Transverse colon (tissue), 4 donors: Measurements from ENCODE around the gene C1orf159. TPM values are rescaled to one million over a fixed set of nuclear protein-coding genes. Genes with fewer than 3 reads are reported as not detected.

Experiments
- DNase-seq: peaks from one replicate; pipeline ENCODE4 v3.0.0-alpha.2; 2019
- H3K27ac ChIP-seq, 4 donors: fragments of 200-600 bp; sonication (generic); 2 replicates each; pipeline ENCODE4 v1.5.1; 2016 to 2018; ENCODE audit warnings: inconsistent platforms in 4 of 4
- H3K27me3 ChIP-seq: fragments of 200-600 bp; sonication (generic); 2 replicates; pipeline ENCODE4 v1.5.1; 2017; ENCODE audit warnings: inconsistent platforms
- H3K36me3 ChIP-seq, 4 donors: fragments of 200-600 bp; sonication (generic); 2 replicates each; pipeline ENCODE4 v1.5.1; 2017 to 2019; ENCODE audit warnings: inconsistent platforms in 4 of 4
- H3K4me1 ChIP-seq, 4 donors: fragments of 200-600 bp; sonication (generic); 2 replicates each; pipeline ENCODE4 v1.5.1; 2017 to 2020; ENCODE audit warnings: inconsistent platforms in 4 of 4
- H3K4me3 ChIP-seq, 4 donors: fragments of 200-600 bp; sonication (generic); 1 replicate in 1 of 4; 2 replicates in 3 of 4; pipeline versions ENCODE4 v1.5.1 to v1.6.1; 2017 to 2019; ENCODE audit warnings: inconsistent platforms in 4 of 4
- H3K9me3 ChIP-seq, 2 donors: fragments of 200-600 bp; sonication (generic); 2 replicates each; pipeline ENCODE4 v1.5.1; 2017 to 2019; ENCODE audit warnings: inconsistent platforms in 2 of 2
- CTCF ChIP-seq, 5 experiments: fragments of 200-600 bp in 3 of 5; fragments of 450-650 bp in 2 of 5; sonication (generic) in 3 of 5; IDR thresholded peaks; 1 replicate in 2 of 5; 2 replicates in 3 of 5; pipeline ENCODE4 v1.5.1; 2016 to 2017; ENCODE audit warnings: antibody characterized with exemption in 5 of 5, inconsistent platforms in 3 of 5, mild to moderate bottlenecking in 2 of 5, moderate library complexity in 1 of 5
- EP300 ChIP-seq: sonication (generic); formaldehyde crosslinking; IDR thresholded peaks from one replicate; pipeline ENCODE4 v1.6.1; 2017; ENCODE audit warnings: antibody characterized with exemption, low read depth
- POLR2A ChIP-seq: fragments of 450-650 bp; IDR thresholded peaks from one replicate; pipeline ENCODE4 v1.6.1; 2016; ENCODE audit warnings: antibody characterized with exemption, mild to moderate bottlenecking, moderate library complexity
- POLR2AphosphoS5 ChIP-seq, 3 donors: sonication (generic); formaldehyde crosslinking; IDR thresholded peaks; one replicate each; pipeline ENCODE4 v1.6.1; 2016; ENCODE audit warnings: antibody characterized with exemption in 3 of 3
- WGBS, 2 donors: methylation state at CpG; one replicate each; pipeline ENCODE4 v1.1.5; 2018; ENCODE audit warnings: low coverage in 1 of 2; 5-methylcytosine and 5-hydroxymethylcytosine counted together
- in situ Hi-C, 4 donors: fragments of 200-750 bp; cut with MboI; loops; one replicate each; pipeline versions ENCODE4 v1.15.0 to v1.15.1; 2017; ENCODE audit warnings: low sequenced_read_pairs in 3 of 4, low pct_ligation_motif_present in 1 of 4, low pct_unique_long_range_greater_than_20kb in 1 of 4
- intact Hi-C: fragments of 100-400 bp; cut with DNase I; formaldehyde crosslinking; loops from one replicate; pipeline ENCODE4 v1.15.1; 2023; ENCODE audit warnings: low total_unique reads
- total RNA-seq, 4 donors: library from RNA; depleted of rRNA; stranded (reverse); fragments of >200 nt; gene quantifications; one replicate each; pipeline ENCODE4 v1.1.0, GENCODE V29; 2016

C1orf159 gene
- total RNA-seq, 4 donors from 2014 or later, result 23.6 to 108 (median 47.3) TPM

GRCh38 chr1:1033731-1034438, 82.0 kb downstream of the C1orf159 start:
- Histone ChIP-seq H3K4me1 (peaks cover 9 to 22% (median 22%) of the 10 kb centered on the region in 4 donors), H3K36me3 (no peaks in the 10 kb centered on the region), H3K9me3 (no peaks in the 10 kb centered on the region), H3K27me3 (peaks cover 39% of the 10 kb centered on the region), H3K27ac (no peak overlapping the region), H3K4me3 (peak overlapping the region in 3 of 4 donors; percentile 15 to 49 (median 46))
- intact Hi-C loops, result no loop called here
- no peak for DNase-seq
- 28% methylated on average over 34 of the region's 71 CpGs; no CpG with 5 or more reads in 1 of the 2 donors for WGBS, 2 donors
- in situ Hi-C loops, result loop anchor here in 1 of 4 donors (10.0 kb wide), 1 partner anchor 81 kb away; the partner anchor contains the start of gene C1orf159
- TF ChIP-seq CTCF (IDR thresholded peaks at IDR 0.05), result no peak
- no peak for TF ChIP-seq POLR2A
- TF ChIP-seq POLR2AphosphoS5 (IDR thresholded peaks at IDR 0.05), result no peak
- TF ChIP-seq EP300, result no peak

DNA sequence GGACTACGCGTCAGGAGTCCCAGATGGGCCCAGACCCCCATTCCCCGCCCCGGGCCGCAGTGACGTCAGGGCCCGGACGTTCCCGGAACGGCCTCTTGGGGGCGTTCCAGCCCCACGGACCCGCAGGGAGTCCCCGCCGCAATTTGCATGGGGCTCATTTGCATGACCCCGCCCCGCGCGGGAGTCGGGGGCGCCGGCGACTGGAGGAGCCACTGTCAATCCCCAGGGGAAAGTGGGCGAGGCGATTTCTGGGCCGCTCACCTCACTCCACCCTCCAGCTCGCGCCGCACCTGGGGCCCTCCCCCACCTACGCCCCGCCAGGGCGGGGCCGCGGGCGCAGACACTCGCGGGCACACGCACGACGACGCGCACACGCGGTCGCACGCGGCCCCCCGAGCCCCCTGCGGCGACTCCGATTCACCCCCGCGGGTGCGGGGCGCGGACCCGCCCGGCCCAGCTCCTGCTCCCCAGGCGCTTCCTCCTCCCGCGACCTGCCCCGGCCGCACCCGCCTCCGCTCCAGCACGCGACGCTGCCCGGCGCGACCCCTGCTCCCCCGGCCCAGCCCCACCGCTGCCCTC, 82.8 kb downstream of the C1orf159 start:
- DNase-seq, result peak; percentile 92
- Histone ChIP-seq H3K4me1 (peaks cover 9 to 22% (median 22%) of the 10 kb centered on the region in 4 donors), H3K4me3 (peak overlapping the region; percentile 4 to 49 (median 38)), H3K27me3 (peaks cover 34% of the 10 kb centered on the region), H3K9me3 (no peaks in the 10 kb centered on the region), H3K36me3 (no peaks in the 10 kb centered on the region), H3K27ac (peak overlapping the region in 1 of 4 donors; percentile 39)
- in situ Hi-C loops (loop anchor here in 1 of 4 donors (10.0 kb wide), 1 partner anchor 82 kb away; the partner anchor contains the start of gene C1orf159), intact Hi-C loops (no loop called here)
- TF ChIP-seq EP300 (no peak), POLR2A (no peak), CTCF (IDR thresholded peaks at IDR 0.05) (peak; percentile 65 to 84 (median 72))
- WGBS, 2 donors, result 7% methylated on average over 36 of the region's 73 CpGs; no CpG with 5 or more reads in 1 of the 2 donors

DNA sequence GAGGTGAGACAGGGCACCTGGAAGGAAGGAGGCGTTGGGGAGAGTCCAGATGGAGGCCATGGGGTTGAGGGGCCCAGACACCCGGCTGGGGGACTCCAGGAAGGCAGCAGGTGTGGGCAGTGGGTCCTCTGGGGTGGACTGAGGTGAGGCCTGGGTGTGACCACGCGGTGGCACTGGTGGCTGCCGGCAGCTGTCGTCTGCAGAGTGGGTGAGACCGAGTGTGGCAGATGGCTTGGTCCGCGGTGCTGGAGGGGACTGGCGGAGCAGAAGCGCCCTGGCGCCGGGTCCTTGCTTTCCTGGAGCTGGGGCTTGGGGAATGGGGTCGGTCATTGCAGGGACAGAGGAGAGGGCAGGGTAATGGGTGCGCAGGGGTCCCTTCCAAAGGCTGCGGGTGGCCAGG, 83.5 kb downstream of the C1orf159 start:
- 38 to 42% methylated on average over 9 to 16 of the region's 16 CpGs for WGBS, 2 donors
- no peak overlapping the region for H3K27ac ChIP-seq
- peak; percentile 57 for DNase-seq
- in situ Hi-C loops, result loop anchor here in 1 of 4 donors (10.0 kb wide), 1 partner anchor 82 kb away; the partner anchor contains the start of gene C1orf159
- no peaks in the 10 kb centered on the region for H3K36me3 ChIP-seq
- peak overlapping the region in 3 of 4 donors; percentile 29 to 49 (median 46) for H3K4me3 ChIP-seq
- intact Hi-C loops, result no loop called here
- H3K4me1 ChIP-seq, result peaks cover 9 to 22% (median 22%) of the 10 kb centered on the region in 4 donors
- no peaks in the 10 kb centered on the region for H3K9me3 ChIP-seq
- peaks cover 29% of the 10 kb centered on the region for H3K27me3 ChIP-seq
- TF ChIP-seq POLR2A (no peak), POLR2AphosphoS5 (IDR thresholded peaks at IDR 0.05) (no peak), CTCF (IDR thresholded peaks at IDR 0.05) (no peak), EP300 (no peak)

Other genes starting within 250 kb of the C1orf159 start
- gene SAMD11, start 192.2 kb downstream of the C1orf159 start, total RNA-seq, result 10 to 100 TPM in 1 of 4 donors, 1 to 10 TPM in 2, not detected in 1; 2.2 to 26.9 (median 3.0) TPM
- gene NOC2L, start 156.8 kb downstream of the C1orf159 start, total RNA-seq, result 10 to 100 TPM; 17.6 to 50.4 (median 31.6) TPM
- 10 to 100 TPM; 10.8 to 26.1 (median 11.4) TPM for gene KLHL17, start 155.5 kb downstream of the C1orf159 start, total RNA-seq
- 1 to 10 TPM in 1 of 4 donors, under 1 TPM in 1, not detected in 2; 0.14 to 1.4 TPM for gene PLEKHN1, start 149.6 kb downstream of the C1orf159 start, total RNA-seq
- gene PERM1, start 134.0 kb downstream of the C1orf159 start, total RNA-seq, result under 1 TPM in 1 of 4 donors, not detected in 3; 0.14 TPM
- 100 to 1,000 TPM in 1 of 4 donors, 10 to 100 TPM in 3; 10.8 to 140 (median 15.7) TPM for gene HES4, start 116.0 kb downstream of the C1orf159 start, total RNA-seq
- gene ISG15, start 102.6 kb downstream of the C1orf159 start, total RNA-seq, result 10 to 100 TPM in 3 of 4 donors, not detected in 1; 36.0 to 70.6 (median 40.8) TPM
- gene AGRN, start 96.0 kb downstream of the C1orf159 start, total RNA-seq, result 100 to 1,000 TPM in 1 of 4 donors, 10 to 100 TPM in 3; 25.4 to 132 (median 44.8) TPM
- 1 to 10 TPM; 3.0 to 7.5 (median 5.0) TPM for gene RNF223, start 41.8 kb downstream of the C1orf159 start, total RNA-seq
- under 1 TPM in 2 of 4 donors, not detected in 2; 0.40 to 0.48 TPM for gene TTLL10, start 57.8 kb upstream of the C1orf159 start, total RNA-seq
- gene TNFRSF18, start 90.5 kb upstream of the C1orf159 start, total RNA-seq, result 1 to 10 TPM in 2 of 4 donors, not detected in 2; 3.3 to 7.9 TPM
- gene TNFRSF4, start 98.1 kb upstream of the C1orf159 start, total RNA-seq, result 1 to 10 TPM in 1 of 4 donors, under 1 TPM in 1, not detected in 2; 0.55 to 4.8 TPM
- 100 to 1,000 TPM; 153 to 267 (median 226) TPM for gene SDF4, start 115.9 kb upstream of the C1orf159 start, total RNA-seq
- gene B3GALT6, start 116.1 kb upstream of the C1orf159 start, total RNA-seq, result 10 to 100 TPM in 3 of 4 donors, 1 to 10 TPM in 1; 8.5 to 24.9 (median 12.2) TPM
- gene C1QTNF12, start 130.6 kb upstream of the C1orf159 start, total RNA-seq, result 10 to 100 TPM in 3 of 4 donors, not detected in 1; 11.9 to 52.8 (median 15.7) TPM
- gene UBE2J2, start 157.8 kb upstream of the C1orf159 start, total RNA-seq, result 100 to 1,000 TPM in 1 of 4 donors, 10 to 100 TPM in 3; 49.6 to 110 (median 59.1) TPM
- 1 to 10 TPM; 1.5 to 3.5 (median 2.4) TPM for gene SCNN1D, start 164.3 kb upstream of the C1orf159 start, total RNA-seq
- 100 to 1,000 TPM in 2 of 4 donors, 10 to 100 TPM in 2; 52.4 to 190 (median 99.5) TPM for gene ACAP3, start 191.8 kb upstream of the C1orf159 start, total RNA-seq
- 10 to 100 TPM in 3 of 4 donors, 1 to 10 TPM in 1; 7.0 to 35.9 (median 20.5) TPM for gene PUSL1, start 192.5 kb upstream of the C1orf159 start, total RNA-seq
- 100 to 1,000 TPM; 118 to 424 (median 140) TPM for gene INTS11, start 208.6 kb upstream of the C1orf159 start, total RNA-seq
- gene CPTP, start 208.7 kb upstream of the C1orf159 start, total RNA-seq, result 100 to 1,000 TPM in 1 of 4 donors, 10 to 100 TPM in 3; 48.0 to 134 (median 77.7) TPM
- gene TAS1R3, start 215.2 kb upstream of the C1orf159 start, total RNA-seq, result 1 to 10 TPM in 2 of 4 donors, under 1 TPM in 1, not detected in 1; 0.40 to 2.0 (median 1.9) TPM
- gene DVL1, start 233.3 kb upstream of the C1orf159 start, total RNA-seq, result 100 to 1,000 TPM; 103 to 182 (median 115) TPM
- 100 to 1,000 TPM in 1 of 4 donors, 10 to 100 TPM in 3; 31.1 to 145 (median 57.1) TPM for gene MXRA8, start 242.5 kb upstream of the C1orf159 start, total RNA-seq